ENCODE measurements around the gene CDC42EP2. TPM values are rescaled to one million over a fixed set of nuclear protein-coding genes. Genes with fewer than 3 reads are reported as not detected.

CDC42EP2 gene
- total and polyA plus RNA-seq, 2 of the 13 experiments (the other 11 are each of a cell fraction or from before 2014, with no cell fraction given): 2.3 to 7.1 TPM

GRCh38 chr11:65315204-65315865 lies 669 bp downstream of the CDC42EP2 start (continued):
- TF ChIP-seq HMGXB3 (CRISPR knock-in tag; IDR thresholded peaks at IDR 0.05; ENCODE audit: borderline replicate concordance) (0 out of 2 replicates have a peak, but pooled peaks have one; percentile 21), POLR2AphosphoS5 (IDR thresholded peaks at IDR 0.05; ENCODE audit: low read depth, low read length) (no peak), ATF4 (CRISPR knock-in tag; IDR thresholded peaks at IDR 0.05) (no peak), ATM (IDR thresholded peaks at IDR 0.05; ENCODE audit: borderline replicate concordance) (no peak), EED (CRISPR knock-in tag; IDR thresholded peaks at IDR 0.05) (no peak; the same call in 1 of the 2 replicates), HDAC2 (CRISPR knock-in tag; IDR thresholded peaks at IDR 0.05) (0 out of 2 replicates have a peak, but pooled peaks have one; percentile 26), SNAPC5 (CRISPR knock-in tag; IDR thresholded peaks at IDR 0.05; ENCODE audit: borderline replicate concordance) (no peak), ZNF800 (CRISPR knock-in tag; IDR thresholded peaks at IDR 0.05) (no peak), MIXL1 (CRISPR knock-in tag; IDR thresholded peaks at IDR 0.05) (0 out of 2 replicates have a peak, but pooled peaks have one; percentile 21), ZNF205 (CRISPR knock-in tag; IDR thresholded peaks at IDR 0.05) (no peak; the same call in 1 of the 2 replicates), HNF1A (IDR thresholded peaks at IDR 0.05; ENCODE audit: low read depth) (no peak), HNF1A (CRISPR knock-in tag; IDR thresholded peaks at IDR 0.05; ENCODE audit: borderline replicate concordance) (peak; percentile 17; the same call in 1 of the 2 replicates), ZBTB44 (CRISPR knock-in tag; IDR thresholded peaks at IDR 0.05) (no peak), TCF7 (IDR thresholded peaks at IDR 0.05; ENCODE audit: low read depth) (no peak), REXO4 (CRISPR knock-in tag; IDR thresholded peaks at IDR 0.05; ENCODE audit: borderline replicate concordance) (no peak), ZFP82 (CRISPR knock-in tag; IDR thresholded peaks at IDR 0.05; ENCODE audit: borderline replicate concordance) (no peak; the same call in 1 of the 2 replicates)
